C4-2B (cell line): ENCODE measurements around the gene ERC2.

ENCODE experiments used
- ZFX ChIP-seq: fragments of 450-650 bp; IDR thresholded peaks from 2 replicates; pipeline ENCODE4 v1.6.1; 2017
- TF ChIP-seq, protein P1 (sequence below): fragments of 450-650 bp; conservative IDR thresholded peaks from 2 replicates; pipeline ENCODE4 v1.5.1; 2017; ENCODE audit warnings: mild to moderate bottlenecking

DNA sequence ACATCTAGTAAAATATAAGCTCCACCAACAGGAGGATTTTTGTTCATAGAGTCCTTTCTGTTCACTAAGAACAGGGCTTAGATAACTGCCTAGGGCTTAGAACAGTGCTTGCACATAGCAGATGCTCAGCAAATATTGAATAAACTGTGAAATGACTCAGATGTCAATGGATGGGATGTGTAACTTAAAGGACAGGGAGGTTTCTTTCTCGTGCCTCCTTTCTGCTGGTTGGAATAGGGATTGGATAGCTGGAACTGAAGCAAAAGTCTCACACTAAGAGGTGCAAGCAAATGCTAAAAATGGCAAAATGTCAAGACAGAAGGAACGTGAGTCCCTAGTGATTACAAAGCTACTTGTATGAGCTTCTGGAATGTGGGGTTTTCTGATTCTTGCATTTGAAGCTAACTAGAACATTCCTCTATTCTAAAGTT is 588.4 kb downstream of the ERC2 start:
- TF ChIP-seq, protein P1, sequence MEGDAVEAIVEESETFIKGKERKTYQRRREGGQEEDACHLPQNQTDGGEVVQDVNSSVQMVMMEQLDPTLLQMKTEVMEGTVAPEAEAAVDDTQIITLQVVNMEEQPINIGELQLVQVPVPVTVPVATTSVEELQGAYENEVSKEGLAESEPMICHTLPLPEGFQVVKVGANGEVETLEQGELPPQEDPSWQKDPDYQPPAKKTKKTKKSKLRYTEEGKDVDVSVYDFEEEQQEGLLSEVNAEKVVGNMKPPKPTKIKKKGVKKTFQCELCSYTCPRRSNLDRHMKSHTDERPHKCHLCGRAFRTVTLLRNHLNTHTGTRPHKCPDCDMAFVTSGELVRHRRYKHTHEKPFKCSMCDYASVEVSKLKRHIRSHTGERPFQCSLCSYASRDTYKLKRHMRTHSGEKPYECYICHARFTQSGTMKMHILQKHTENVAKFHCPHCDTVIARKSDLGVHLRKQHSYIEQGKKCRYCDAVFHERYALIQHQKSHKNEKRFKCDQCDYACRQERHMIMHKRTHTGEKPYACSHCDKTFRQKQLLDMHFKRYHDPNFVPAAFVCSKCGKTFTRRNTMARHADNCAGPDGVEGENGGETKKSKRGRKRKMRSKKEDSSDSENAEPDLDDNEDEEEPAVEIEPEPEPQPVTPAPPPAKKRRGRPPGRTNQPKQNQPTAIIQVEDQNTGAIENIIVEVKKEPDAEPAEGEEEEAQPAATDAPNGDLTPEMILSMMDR = no peak
- no peak for TF ChIP-seq ZFX
